Measurements from ENCODE around the gene STK24.

Gene STK24

GRCh38 chr13:98503175-98504028 lies 73.5 kb downstream of the STK24 start:
- TF ChIP-seq, protein P1, sequence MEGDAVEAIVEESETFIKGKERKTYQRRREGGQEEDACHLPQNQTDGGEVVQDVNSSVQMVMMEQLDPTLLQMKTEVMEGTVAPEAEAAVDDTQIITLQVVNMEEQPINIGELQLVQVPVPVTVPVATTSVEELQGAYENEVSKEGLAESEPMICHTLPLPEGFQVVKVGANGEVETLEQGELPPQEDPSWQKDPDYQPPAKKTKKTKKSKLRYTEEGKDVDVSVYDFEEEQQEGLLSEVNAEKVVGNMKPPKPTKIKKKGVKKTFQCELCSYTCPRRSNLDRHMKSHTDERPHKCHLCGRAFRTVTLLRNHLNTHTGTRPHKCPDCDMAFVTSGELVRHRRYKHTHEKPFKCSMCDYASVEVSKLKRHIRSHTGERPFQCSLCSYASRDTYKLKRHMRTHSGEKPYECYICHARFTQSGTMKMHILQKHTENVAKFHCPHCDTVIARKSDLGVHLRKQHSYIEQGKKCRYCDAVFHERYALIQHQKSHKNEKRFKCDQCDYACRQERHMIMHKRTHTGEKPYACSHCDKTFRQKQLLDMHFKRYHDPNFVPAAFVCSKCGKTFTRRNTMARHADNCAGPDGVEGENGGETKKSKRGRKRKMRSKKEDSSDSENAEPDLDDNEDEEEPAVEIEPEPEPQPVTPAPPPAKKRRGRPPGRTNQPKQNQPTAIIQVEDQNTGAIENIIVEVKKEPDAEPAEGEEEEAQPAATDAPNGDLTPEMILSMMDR (IDR thresholded peaks at IDR 0.05): no peak

DNA sequence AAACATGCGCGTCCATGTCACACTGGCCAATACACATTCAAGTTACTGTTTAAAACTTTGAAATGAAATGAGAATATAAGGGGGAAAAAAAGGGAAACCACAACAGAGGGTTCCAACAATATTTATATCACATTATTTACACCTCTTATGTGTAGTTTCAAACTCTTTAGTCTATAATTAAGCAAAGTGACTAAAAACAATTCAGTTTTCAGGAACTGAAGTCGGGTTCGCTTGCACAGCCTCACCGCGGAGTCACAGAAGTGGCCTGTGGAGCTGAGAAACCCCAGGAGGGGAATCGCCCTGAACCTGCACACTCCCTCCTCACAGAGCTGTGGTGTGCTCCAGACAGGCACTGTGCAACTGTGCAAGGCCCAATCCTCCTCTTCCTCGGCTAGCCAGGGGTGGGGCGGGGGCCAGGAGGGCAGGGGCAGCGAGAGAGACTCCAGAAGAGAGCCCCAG lies 75.9 kb downstream of the STK24 start:
- TF ChIP-seq, protein P1 (IDR thresholded peaks at IDR 0.05): no peak

DNA sequence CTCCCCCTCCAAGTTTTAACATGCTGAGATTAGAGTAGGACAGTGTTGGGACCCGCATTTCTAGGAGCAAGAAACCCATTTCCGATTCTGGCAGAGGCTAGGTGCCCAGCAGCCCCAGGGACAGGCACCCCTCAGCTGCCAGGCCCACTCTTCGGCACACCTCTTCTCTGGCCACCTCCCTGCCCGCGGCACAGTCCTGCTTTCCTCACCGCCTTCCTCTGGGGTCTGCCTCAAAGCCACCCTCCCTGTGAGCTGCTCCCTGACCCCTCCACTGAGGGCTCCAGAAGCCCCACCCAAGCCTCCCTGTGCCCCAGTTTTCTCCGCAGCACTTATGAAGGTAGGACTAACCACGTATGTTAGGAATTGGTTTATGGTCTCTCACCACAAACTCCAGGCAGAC lies 79.9 kb downstream of the STK24 start:
- TF ChIP-seq, protein P1 (IDR thresholded peaks at IDR 0.05): no peak

DNA sequence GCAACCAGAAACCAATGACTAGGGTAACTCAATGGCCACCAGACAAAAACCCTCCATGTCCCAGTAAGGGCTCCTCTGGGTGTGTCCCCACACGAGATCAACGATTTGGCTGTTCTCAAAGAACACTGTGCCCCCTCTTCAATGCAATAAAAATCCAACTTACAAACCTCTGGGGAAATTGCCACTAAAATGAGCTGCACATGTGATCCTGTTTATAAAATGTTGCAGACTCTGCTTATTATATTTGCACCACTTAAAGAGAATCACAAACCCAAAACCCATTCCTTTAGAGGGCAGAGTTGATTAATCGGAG lies 80.5 kb downstream of the STK24 start:
- TF ChIP-seq, protein P1 (IDR thresholded peaks at IDR 0.05): no peak

- TF ChIP-seq, protein P1 (IDR thresholded peaks at IDR 0.05): no peak
These were observed 81.1 kb downstream of the STK24 start for GRCh38 chr13:98495627-98496478.

GRCh38 chr13:98494769-98495168 lies 82.1 kb downstream of the STK24 start:
- TF ChIP-seq, protein P1 (IDR thresholded peaks at IDR 0.05): no peak

DNA sequence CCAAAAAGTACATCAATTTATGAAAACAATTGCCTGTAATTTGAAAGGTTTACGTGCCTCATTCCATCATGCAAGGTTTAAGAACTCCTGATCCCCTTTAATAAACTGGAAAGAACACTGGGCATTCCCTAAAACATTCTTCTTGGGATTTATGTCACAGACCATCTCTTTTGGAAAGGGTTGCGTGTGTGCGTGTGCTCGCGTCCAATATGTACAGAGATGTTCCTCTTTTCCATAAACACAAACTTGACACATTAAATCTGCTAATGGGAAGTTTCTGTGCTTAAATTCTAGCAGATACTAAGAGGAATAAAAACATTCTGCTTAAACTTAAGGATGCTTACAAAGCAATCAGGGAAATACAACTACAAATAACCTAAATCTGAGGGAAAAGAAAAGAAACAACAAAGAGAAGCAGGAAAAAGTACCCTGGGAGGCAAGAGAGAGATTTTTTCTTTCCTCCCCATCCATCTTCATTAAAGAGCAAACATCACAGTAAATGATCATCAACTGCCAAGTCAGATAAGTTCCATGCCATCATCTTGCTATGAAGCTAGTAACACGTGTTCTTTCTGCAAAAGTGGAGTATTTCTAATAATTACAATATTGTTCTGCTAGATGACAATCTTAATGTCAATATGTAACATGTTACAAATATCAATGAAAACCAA lies 83.7 kb downstream of the STK24 start:
- TF ChIP-seq, protein P1 (IDR thresholded peaks at IDR 0.05): no peak
